ENCODE data around the gene PIK3CA.

- TF ChIP-seq CEBPB (IDR thresholded peaks at IDR 0.05) (no peak), REST (IDR thresholded peaks at IDR 0.05; ENCODE audit: low read depth) (no peak), RAD21 (IDR thresholded peaks at IDR 0.05; ENCODE audit: low read depth) (no peak), USF1 (IDR thresholded peaks at IDR 0.05) (no peak), EGR1 (IDR thresholded peaks at IDR 0.05) (no peak), EP300 (IDR thresholded peaks at IDR 0.05; ENCODE audit: borderline replicate concordance) (no peak)
Measured at GRCh38 chr3:179223548-179223947, 75.4 kb downstream of the PIK3CA start.
